IMR-90 (cell line): Measurements from ENCODE around the gene TMEM8B. TPM values are rescaled to one million over a fixed set of nuclear protein-coding genes. Genes with fewer than 3 reads are reported as not detected.
A peak's percentile ranks its signal among the peaks of the same experiment; 100 is the strongest.

Experiments
- ATAC-seq: fragments of 200-7000 bp; cut with Tn5 transposase; 2 replicates; pipeline ENCODE4 v1.9.1; 2020; ENCODE audit warnings: low read depth, mild to moderate bottlenecking, moderate library complexity
- BruUV-seq: library from RNA; stranded (reverse); fragments of 400-500 nt; replicated peaks from 2 replicates; lab custom pipeline; 2021; lab: Mats Ljungman, UMichigan
- CTCF ChIA-PET: fragments of 300-600 bp; formaldehyde crosslinking; extraction: SDS; loops from one replicate; lab custom pipeline; 2021; ENCODE audit warnings: antibody characterized with exemption; lab: Yijun Ruan, JAX
- POLR2A ChIA-PET: fragments of 300-600 bp; sonication (Branson Sonifier 250); formaldehyde crosslinking; loops from one replicate; lab custom pipeline; 2022; ENCODE audit warnings: antibody characterized with exemption; ENCODE audit not compliant: unreplicated experiment; lab: Charles Lee
- DNase-seq: peaks from one replicate; pipeline ENCODE4 v3.0.0; 2013
- H2AFZ ChIP-seq: replicated peaks from 2 replicates; pipeline ENCODE3; 2013; ENCODE audit warnings: low read length, mild to moderate bottlenecking; ENCODE audit not compliant: poor library complexity
- H2AK5ac ChIP-seq: 2 replicates; pipeline ENCODE4 v1.6.1; 2013; ENCODE audit warnings: low read depth, low read length, inconsistent platforms
- H2AK9ac ChIP-seq: replicated peaks from 2 replicates; pipeline ENCODE3; 2013; ENCODE audit warnings: mild to moderate bottlenecking, low read depth, low read length, moderate library complexity; ENCODE audit not compliant: poor library complexity
- H2BK120ac ChIP-seq: 2 replicates; pipeline ENCODE4 v1.6.1; 2013; ENCODE audit warnings: low read depth, low read length, inconsistent platforms
- H2BK15ac ChIP-seq: 3 replicates; pipeline ENCODE4 v1.6.1; 2013; ENCODE audit warnings: low read depth, low read length, inconsistent platforms
- H2BK20ac ChIP-seq: 2 replicates; pipeline ENCODE4 v1.6.1; 2013; ENCODE audit warnings: low read depth, mild to moderate bottlenecking, inconsistent platforms, low read length, moderate library complexity
- H2BK5ac ChIP-seq: 2 replicates; pipeline ENCODE4 v1.6.1; 2013; ENCODE audit warnings: mild to moderate bottlenecking, low read depth, low read length, inconsistent platforms; ENCODE audit not compliant: poor library complexity, severe bottlenecking
- H3K14ac ChIP-seq: replicated peaks from 2 replicates; pipeline ENCODE4 v1.6.1; 2013; ENCODE audit warnings: low read depth, low read length, inconsistent platforms
- H3K18ac ChIP-seq: 2 replicates; pipeline ENCODE4 v1.6.1; 2013; ENCODE audit warnings: low read depth, low read length, control low read depth
- H3K23ac ChIP-seq: 2 replicates; pipeline ENCODE4 v1.6.1; 2013; ENCODE audit warnings: low read depth, low read length, inconsistent platforms
- H3K27ac ChIP-seq: 2 replicates; pipeline ENCODE4 v1.5.1; 2013; ENCODE audit warnings: mild to moderate bottlenecking, control low read depth, low read length; ENCODE audit not compliant: insufficient read depth
- H3K27me3 ChIP-seq: 2 replicates; pipeline ENCODE4 v1.6.1; 2013; ENCODE audit warnings: low read length; ENCODE audit not compliant: control insufficient read depth, insufficient read depth
- H3K36me3 ChIP-seq: 2 replicates; pipeline ENCODE4 v1.6.1; 2013; ENCODE audit warnings: low read length, mixed read lengths; ENCODE audit not compliant: control insufficient read depth, insufficient read depth
- H3K4ac ChIP-seq: 2 replicates; pipeline ENCODE4 v1.6.1; 2013; ENCODE audit warnings: low read depth, low read length, inconsistent platforms
- H3K4me1 ChIP-seq: 2 replicates; pipeline ENCODE4 v1.6.1; 2013; ENCODE audit warnings: low read length, mixed read lengths; ENCODE audit not compliant: control insufficient read depth, insufficient read depth
- H3K4me2 ChIP-seq: 2 replicates; pipeline ENCODE4 v1.6.1; 2013; ENCODE audit warnings: low read depth, mild to moderate bottlenecking, control low read depth, low read length, moderate library complexity
- H3K4me3 ChIP-seq: 2 replicates; pipeline ENCODE4 v1.5.1; 2013; ENCODE audit warnings: low read depth, mild to moderate bottlenecking, control low read depth, low read length, moderate library complexity; ENCODE audit not compliant: insufficient read depth
- H3K56ac ChIP-seq: 2 replicates; pipeline ENCODE4 v1.6.1; 2013; ENCODE audit warnings: low read length, inconsistent platforms; ENCODE audit not compliant: insufficient read depth; ENCODE audit errors: extremely low read depth
- H3K79me1 ChIP-seq, 2 experiments: 2 replicates each; pipeline ENCODE4 v1.6.1; 2013; ENCODE audit warnings: low read length in 2 of 2, inconsistent platforms in 1 of 2, low read depth in 1 of 2
- H3K9ac ChIP-seq: 2 replicates; pipeline ENCODE4 v1.6.1; 2013; ENCODE audit warnings: low read depth, low read length, control low read depth
- H3K9me1 ChIP-seq: 2 replicates; pipeline ENCODE4 v1.6.1; 2013; ENCODE audit warnings: low read length, inconsistent platforms; ENCODE audit not compliant: insufficient read depth
- H3K9me3 ChIP-seq: 2 replicates; pipeline ENCODE4 v1.6.1; 2013; ENCODE audit warnings: low read length; ENCODE audit not compliant: control insufficient read depth, insufficient read depth
- H4K20me1 ChIP-seq: 2 replicates; pipeline ENCODE4 v1.6.1; 2013; ENCODE audit warnings: low read length, inconsistent platforms; ENCODE audit not compliant: insufficient read depth
- H4K5ac ChIP-seq: 2 replicates; pipeline ENCODE4 v1.6.1; 2013; ENCODE audit warnings: mild to moderate bottlenecking, low read depth, low read length, control low read depth
- H4K8ac ChIP-seq, 2 experiments: 2 replicates each; pipeline ENCODE4 v1.6.1; 2013; ENCODE audit warnings: low read depth in 2 of 2, low read length in 2 of 2, control low read depth in 1 of 2, inconsistent platforms in 1 of 2
- H4K91ac ChIP-seq: 2 replicates; pipeline ENCODE4 v1.6.1; 2013; ENCODE audit warnings: low read depth, low read length, inconsistent platforms; ENCODE audit not compliant: insufficient read depth
- POLR2A ChIP-seq: IDR thresholded peaks from 2 replicates; pipeline ENCODE4 v1.6.1; 2012; ENCODE audit warnings: mild to moderate bottlenecking, low read depth, low read length
- SMC3 ChIP-seq: fragments of 150-350 bp; IDR thresholded peaks from 2 replicates; pipeline ENCODE4 v1.6.1; 2016; ENCODE audit warnings: low read depth, mild to moderate bottlenecking, antibody characterized with exemption, low read length, moderate library complexity
- WGBS, 2 experiments: methylation state at CpG; one replicate each; pipeline versions ENCODE4 v1.1.5 to v1.1.7; 2013; ENCODE audit warnings: missing lambda C conversion rate in 2 of 2; ENCODE audit not compliant: insufficient read length in 1 of 2; ENCODE audit errors: extremely low coverage in 2 of 2; 5-methylcytosine and 5-hydroxymethylcytosine counted together
- dilution Hi-C: fragments of 300-500 bp; cut with HindIII; formaldehyde crosslinking; loops from one replicate; pipeline ENCODE4 v1.14.3; 2018; ENCODE audit warnings: low sequenced_read_pairs; ENCODE audit not compliant: unreplicated experiment
- in situ Hi-C: fragments of 300-500 bp; cut with MboI; formaldehyde crosslinking; loops from 3 replicates; pipeline ENCODE4 v1.14.3; 2019; ENCODE audit warnings: low sequenced_read_pairs, inconsistent platforms, mixed read lengths
- intact Hi-C: fragments of 100-400 bp; cut with micrococcal nuclease; formaldehyde crosslinking; loops from 2 replicates; pipeline ENCODE4 v1.10.0; 2022
- polyA plus RNA-seq, 3 experiments: library from polyadenylated mRNA; depleted of rRNA; stranded (reverse); fragments of >200 nt; gene quantifications; 2 replicates each; pipeline ENCODE4 v1.2.3, GENCODE V29; 2012; ENCODE audit warnings: low replicate concordance in 1 of 3
- total RNA-seq: library from RNA; depleted of rRNA; stranded (reverse); fragments of >200 nt; gene quantifications from 2 replicates; pipeline ENCODE4 v1.2.3, GENCODE V29; 2012

Gene TMEM8B
- total and polyA plus RNA-seq, 2 of the 4 experiments (the other 2 are of a cell fraction) = 0.72 to 8.3 TPM

- H2BK5ac ChIP-seq = no peak overlapping the region
- no peaks in the 10 kb centered on the region for H3K27me3 ChIP-seq
- H3K56ac ChIP-seq = no peak overlapping the region
- no peak for ATAC-seq
- no peaks in the 10 kb centered on the region for H4K20me1 ChIP-seq
- no peak overlapping the region for H3K14ac ChIP-seq
- H2BK15ac ChIP-seq = no peak overlapping the region
- no peak overlapping the region for H2AFZ ChIP-seq
- no peak overlapping the region for H2BK120ac ChIP-seq
- H3K4me2 ChIP-seq = no peak overlapping the region
- H3K36me3 ChIP-seq = peaks cover 43% of the 10 kb centered on the region
- WGBS, 2 experiments = 100% methylated on average over 6 of the region's 8 CpGs; no CpG with 5 or more reads in 1 of the 2 experiments
- DNase-seq = no peak
- H2BK20ac ChIP-seq = no peak overlapping the region
- ChIA-PET CTCF (no interaction called here), POLR2A (no interaction called here)
- H2AK5ac ChIP-seq = no peak overlapping the region
- no TSS peak for BruUV-seq
- H3K23ac ChIP-seq = no peak overlapping the region
- no peak overlapping the region for H3K18ac ChIP-seq
- H4K8ac ChIP-seq = no peak overlapping the region
- H2AK9ac ChIP-seq = peak overlapping the region; percentile 8
- TF ChIP-seq SMC3 (no peak), POLR2A (no peak)
- no peak overlapping the region for H3K27ac ChIP-seq
- H3K9ac ChIP-seq = no peak overlapping the region
- no peak overlapping the region for H4K91ac ChIP-seq
- no peaks in the 10 kb centered on the region; the same call in 1 of the 2 replicates for H3K9me1 ChIP-seq
- no peaks in the 10 kb centered on the region for H3K4me1 ChIP-seq
- no peak overlapping the region for H3K4me3 ChIP-seq
- dilution Hi-C loops (no loop called here), intact Hi-C loops (no loop called here), in situ Hi-C loops (no loop called here)
- H3K79me1 ChIP-seq = no peaks in the 10 kb centered on the region
- H3K9me3 ChIP-seq = no peaks in the 10 kb centered on the region
- H3K4ac ChIP-seq = no peak overlapping the region
- H4K5ac ChIP-seq = no peak overlapping the region
Observed at GRCh38 chr9:35806101-35806500, 22.9 kb upstream of the TMEM8B start.
